Colonic mucosa (tissue), 4 donors: ENCODE data around the gene TNS3. TPM values are rescaled to one million over a fixed set of nuclear protein-coding genes. Genes with fewer than 3 reads are reported as not detected.

Experiments
- DNase-seq: peaks from one replicate; pipeline ENCODE4 v3.0.0-alpha.2; 2020
- H3K27ac ChIP-seq: fragments of 200-600 bp; one replicate; pipeline ENCODE4 v1.8.0; 2021
- H3K27me3 ChIP-seq: fragments of 200-600 bp; one replicate; pipeline ENCODE4 v1.8.0; 2021
- H3K36me3 ChIP-seq: fragments of 200-600 bp; one replicate; pipeline ENCODE4 v1.8.0; 2021
- H3K4me1 ChIP-seq: fragments of 200-600 bp; one replicate; pipeline ENCODE4 v1.8.0; 2021; ENCODE audit warnings: mild to moderate bottlenecking
- H3K4me3 ChIP-seq: fragments of 200-600 bp; one replicate; pipeline ENCODE4 v1.8.0; 2021
- H3K9ac ChIP-seq, 2 donors: one replicate each; pipeline ENCODE4 v1.7.0; 2013; ENCODE audit warnings: control low read depth in 2 of 2, low read depth in 2 of 2, low read length in 2 of 2
- H3K9me3 ChIP-seq: fragments of 200-600 bp; one replicate; pipeline ENCODE4 v1.8.0; 2021
- CTCF ChIP-seq: fragments of 200-600 bp; IDR thresholded peaks from one replicate; pipeline ENCODE4 v1.8.0; 2022; ENCODE audit warnings: antibody characterized with exemption, mild to moderate bottlenecking
- intact Hi-C: fragments of 100-400 bp; cut with DNase I; formaldehyde crosslinking; loops from one replicate; pipeline ENCODE4 v1.14.1; 2022
- total RNA-seq, 2 donors: library from RNA; stranded (reverse); fragmentation: NEBNext Ultra II Directional in 1 of 2; extraction: Animal tissue kit (Norgen Biotek cat#: 25700) in 1 of 2; gene quantifications; one replicate each; pipeline ENCODE4 v1.2.1, GENCODE V29; 2021
- donor health status: healthy.
- donor health status: DM: no; HTN: no; CAD: no.
- donor health status: DM: no; HTN: no; CAD: no.

TNS3 gene
- total RNA-seq, 2 donors from 2014 or later = 41.1 to 58.2 TPM

- intact Hi-C loops = no loop called here
- Histone ChIP-seq H3K27me3 (no peaks in the 10 kb centered on the region), H3K4me1 (peaks cover 22% of the 10 kb centered on the region), H3K27ac (no peak overlapping the region), H3K4me3 (peak overlapping the region; percentile 2), H3K36me3 (no peaks in the 10 kb centered on the region), H3K9ac (no peak overlapping the region), H3K9me3 (no peaks in the 10 kb centered on the region)
- no peak for TF ChIP-seq CTCF
- DNase-seq = no peak
Measured at GRCh38 chr7:47478926-47479711, 102.8 kb downstream of the TNS3 start.

- no peak for TF ChIP-seq CTCF
- Histone ChIP-seq H3K27ac (no peak overlapping the region), H3K9ac (peak overlapping the region in 1 of 2 donors; percentile 28), H3K4me1 (peaks cover 22% of the 10 kb centered on the region), H3K4me3 (no peak overlapping the region), H3K9me3 (no peaks in the 10 kb centered on the region), H3K27me3 (no peaks in the 10 kb centered on the region), H3K36me3 (no peaks in the 10 kb centered on the region)
- intact Hi-C loops = no loop called here
- DNase-seq = no peak
Measured at GRCh38 chr7:47478017-47478344, 103.9 kb downstream of the TNS3 start.

- Histone ChIP-seq H3K4me3 (no peak overlapping the region), H3K9ac (peak overlapping the region in 1 of 2 donors; percentile 31), H3K9me3 (no peaks in the 10 kb centered on the region), H3K27me3 (no peaks in the 10 kb centered on the region), H3K4me1 (peaks cover 22% of the 10 kb centered on the region), H3K27ac (no peak overlapping the region), H3K36me3 (no peaks in the 10 kb centered on the region)
- no peak for TF ChIP-seq CTCF
- no peak for DNase-seq
- intact Hi-C loops = no loop called here
Measured at GRCh38 chr7:47477191-47478016, 104.5 kb downstream of the TNS3 start.

- intact Hi-C loops = no loop called here
- Histone ChIP-seq H3K9ac (peak overlapping the region in 1 of 2 donors; percentile 76), H3K4me1 (peaks cover 12% of the 10 kb centered on the region)
Measured at GRCh38 chr7:47475880-47476227, 106.1 kb downstream of the TNS3 start.

More at GRCh38 chr7:47475880-47476227, 106.1 kb downstream of the TNS3 start:
- TF ChIP-seq CTCF = no peak
- H3K4me3 ChIP-seq = no peak overlapping the region
- DNase-seq = no peak
- H3K27ac ChIP-seq = peak overlapping the region; percentile 43
- H3K36me3 ChIP-seq = no peaks in the 10 kb centered on the region
- no peaks in the 10 kb centered on the region for H3K9me3 ChIP-seq
- H3K27me3 ChIP-seq = no peaks in the 10 kb centered on the region
